Kasumi-1 (cell line): ENCODE results near the gene BICRAL.

Experiments
- DNase-seq, 2 experiments: peaks; one replicate each; lab custom pipeline; 2025; lab: John Stamatoyannopoulos, UW

Gene BICRAL

DNA sequence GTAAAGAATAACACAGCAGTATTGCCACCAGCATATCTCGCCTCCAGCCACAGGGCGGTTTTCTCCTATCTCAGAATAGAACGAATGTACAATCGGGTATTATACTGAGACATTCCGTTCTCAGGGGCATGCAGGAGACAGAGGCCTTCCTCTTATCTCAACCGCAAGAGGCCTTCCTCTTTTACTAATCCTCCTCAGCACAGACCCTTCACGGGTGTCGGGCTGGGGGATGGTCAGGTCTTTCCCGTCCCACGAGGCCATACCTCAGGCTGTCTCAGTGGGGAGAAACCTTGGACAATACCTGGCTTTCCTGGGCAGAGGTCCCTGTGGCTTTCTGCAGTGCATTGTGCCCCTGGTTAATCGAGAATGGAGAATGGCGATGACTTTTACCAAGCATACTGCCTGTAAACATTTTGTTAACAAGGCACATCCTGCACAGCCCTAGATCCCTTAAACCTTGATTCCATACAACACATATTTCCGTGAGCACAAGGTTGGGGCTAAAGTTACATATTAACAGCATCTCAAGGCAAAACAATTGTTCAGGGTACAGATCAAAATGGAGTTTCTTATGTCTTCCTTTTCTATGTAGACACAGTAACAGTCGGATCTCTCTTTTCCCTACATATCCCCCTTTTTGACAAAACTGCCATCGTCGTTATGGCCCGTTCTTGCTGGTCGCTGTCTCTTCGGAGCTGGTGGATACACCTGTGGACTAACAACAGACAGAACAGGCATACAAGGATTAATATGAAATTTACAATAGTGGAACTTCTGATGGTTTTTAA is 112.4 kb downstream of the BICRAL start:
- DNase-seq = peak; percentile 82 to 87

GRCh38 chr6:42896178-42896719 is 114.4 kb downstream of the BICRAL start:
- DNase-seq = no peak

DNA sequence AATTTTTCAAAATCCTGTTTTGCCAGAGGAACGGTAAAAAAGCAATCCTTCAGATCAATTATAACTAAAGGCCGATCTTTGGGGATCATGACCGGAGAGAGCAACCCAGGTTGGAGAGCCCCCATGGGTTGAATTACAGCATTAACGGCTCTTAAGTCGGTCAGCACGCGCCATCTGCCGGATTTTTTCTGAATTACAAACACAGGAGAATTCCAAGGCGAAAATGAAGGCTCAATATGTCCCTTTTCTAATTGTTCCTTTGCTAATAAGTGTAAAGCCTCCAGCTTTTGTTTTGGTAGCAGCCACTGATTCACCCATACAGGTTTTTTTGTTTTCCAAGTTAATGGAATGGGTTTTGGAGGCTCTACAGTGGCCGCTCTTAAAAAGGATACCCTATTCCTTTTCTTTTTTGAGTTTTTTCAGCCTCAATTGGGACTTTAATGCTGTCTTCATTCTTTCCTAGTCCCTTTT is 117.1 kb downstream of the BICRAL start:
- peak; percentile 65 to 67 for DNase-seq

GRCh38 chr6:42899871-42900270 is 118.0 kb downstream of the BICRAL start:
- DNase-seq = no peak

GRCh38 chr6:42901538-42901957 is 119.7 kb downstream of the BICRAL start:
- DNase-seq = peak; percentile 79 to 83

- DNase-seq = peak; percentile 28 to 35
Observed at GRCh38 chr6:42902429-42903263, 120.8 kb downstream of the BICRAL start.

- no peak for DNase-seq
Observed at GRCh38 chr6:42904467-42904866, 122.6 kb downstream of the BICRAL start.

GRCh38 chr6:42907336-42907735 is 125.5 kb downstream of the BICRAL start:
- DNase-seq = no peak

- no peak for DNase-seq
Observed at GRCh38 chr6:42909835-42910234, 128.0 kb downstream of the BICRAL start.

GRCh38 chr6:42911171-42912021 is 129.5 kb downstream of the BICRAL start:
- no peak for DNase-seq

- DNase-seq = no peak
Observed at GRCh38 chr6:42914546-42914945, 132.7 kb downstream of the BICRAL start.

DNA sequence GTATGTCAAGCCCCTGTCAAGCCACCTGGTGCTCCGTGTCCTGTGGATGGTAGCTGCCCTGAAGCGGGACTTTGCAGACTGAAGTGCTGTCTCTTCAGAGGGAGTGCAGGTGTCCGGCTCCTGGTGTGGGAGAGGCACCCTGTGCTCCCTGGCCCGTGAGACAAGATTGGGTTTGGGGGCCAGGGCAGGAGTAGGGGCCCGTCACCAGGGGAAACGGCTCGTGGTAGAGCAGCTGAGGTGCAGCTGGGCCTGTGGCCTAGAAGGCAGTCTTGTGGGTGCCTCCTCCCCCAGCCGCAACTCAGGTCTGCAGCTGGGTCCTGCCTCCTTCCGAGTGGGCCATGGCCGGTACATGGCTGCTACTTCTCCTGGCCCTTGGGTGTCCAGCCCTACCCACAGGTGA is 133.9 kb downstream of the BICRAL start, which contains the start of gene PTCRA:
PTCRA (plus strand) TSS at position 322 of the 400 bp plus-strand sequence; CDS start at position 339, 17 bp downstream.
- DNase-seq = no peak

- no peak for DNase-seq
Observed at GRCh38 chr6:42916288-42916687, 134.4 kb downstream of the BICRAL start.
